GM18870 (cell line): ENCODE measurements around the gene CHTOP.
"Not testable (repeated sequence)": the region's sequence is repeated elsewhere in the genome, so short reads cannot be mapped to it uniquely, and the experiment has no call there.

Experiments
- ATAC-seq: cut with Tn5 transposase; IDR thresholded peaks from one replicate; pipeline ENCODE4 v1.9.1; 2021; ENCODE audit warnings: moderate library complexity; ENCODE audit not compliant: unreplicated experiment

The CHTOP gene

DNA sequence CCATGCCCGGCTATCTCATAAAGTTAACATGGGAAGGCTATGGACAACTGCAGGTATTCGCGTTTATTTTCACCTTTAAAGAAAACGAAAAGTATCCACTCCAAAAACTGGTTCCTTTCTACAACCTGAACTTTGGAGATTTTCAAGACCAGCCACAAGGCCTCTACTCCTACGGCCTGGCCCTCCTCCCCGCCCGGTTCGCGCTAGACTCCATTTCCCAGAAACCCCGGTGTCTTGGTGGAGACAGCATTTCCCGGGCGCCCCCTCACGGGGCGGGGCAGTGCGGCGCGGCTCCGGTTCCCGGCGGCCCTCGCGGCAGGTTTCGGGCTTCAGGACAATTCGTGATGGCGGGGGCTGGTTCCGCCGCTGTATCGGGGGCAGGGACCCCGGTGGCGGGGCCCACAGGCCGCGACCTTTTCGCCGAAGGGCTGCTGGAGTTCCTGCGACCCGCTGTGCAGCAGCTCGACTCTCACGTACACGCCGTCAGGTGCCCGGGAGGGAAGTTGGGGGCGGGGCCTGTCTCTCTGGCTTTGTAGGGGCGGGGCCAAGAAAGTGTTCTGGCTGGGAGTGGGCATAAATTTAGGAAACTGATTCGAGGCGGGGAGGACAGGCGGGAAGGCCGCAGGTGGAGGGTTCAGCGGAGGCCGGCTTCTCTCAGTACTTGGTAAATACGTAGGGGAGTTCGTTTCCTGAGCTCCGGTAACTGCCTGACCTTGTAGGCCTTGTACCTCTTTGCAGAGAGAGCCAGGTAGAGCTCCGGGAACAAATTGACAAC, 24.7 kb downstream of the CHTOP start, which contains the start of gene SNAPIN:
SNAPIN (plus strand) TSS at position 304 of the 775 bp plus-strand sequence; CDS start at position 345, 41 bp downstream.
- ATAC-seq: peak; percentile 63

DNA sequence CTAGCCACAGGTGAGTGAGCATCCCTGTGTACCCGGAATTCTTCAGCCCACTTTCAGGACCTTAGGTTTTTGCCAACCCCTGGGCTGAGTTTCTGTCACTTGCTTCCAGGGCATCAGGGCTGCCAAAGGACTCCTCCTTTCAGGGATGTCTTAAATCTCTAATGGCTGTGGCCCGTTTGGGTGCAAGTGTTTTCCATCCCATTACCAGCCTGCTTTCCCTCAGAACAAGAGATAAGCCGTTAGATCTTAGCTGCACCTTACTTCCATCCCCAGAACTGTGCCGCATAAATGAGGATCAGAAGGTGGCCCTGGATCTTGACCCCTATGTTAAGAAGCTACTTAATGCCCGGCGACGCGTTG, 25.3 kb downstream of the CHTOP start:
- ATAC-seq: no peak

DNA sequence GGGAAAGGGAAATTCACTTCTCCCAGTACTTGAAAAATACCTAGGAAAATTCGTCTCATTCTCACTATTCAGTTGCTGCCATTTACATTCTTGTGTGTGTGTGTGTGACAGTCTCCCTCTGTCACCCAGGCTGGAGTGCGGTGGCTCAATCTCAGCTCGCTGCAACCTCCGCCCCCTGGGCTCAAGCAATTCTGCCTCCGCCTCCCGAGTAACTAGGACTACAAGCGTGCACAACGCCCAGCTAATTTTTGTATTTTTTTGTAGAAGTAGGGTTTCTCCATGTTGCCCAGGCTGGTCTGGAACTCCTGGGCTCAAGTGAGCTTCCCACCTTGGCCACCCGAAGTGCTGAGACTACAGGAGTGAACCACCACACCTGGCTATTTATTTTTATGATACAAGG, 25.8 kb downstream of the CHTOP start:
- no peak for ATAC-seq

DNA sequence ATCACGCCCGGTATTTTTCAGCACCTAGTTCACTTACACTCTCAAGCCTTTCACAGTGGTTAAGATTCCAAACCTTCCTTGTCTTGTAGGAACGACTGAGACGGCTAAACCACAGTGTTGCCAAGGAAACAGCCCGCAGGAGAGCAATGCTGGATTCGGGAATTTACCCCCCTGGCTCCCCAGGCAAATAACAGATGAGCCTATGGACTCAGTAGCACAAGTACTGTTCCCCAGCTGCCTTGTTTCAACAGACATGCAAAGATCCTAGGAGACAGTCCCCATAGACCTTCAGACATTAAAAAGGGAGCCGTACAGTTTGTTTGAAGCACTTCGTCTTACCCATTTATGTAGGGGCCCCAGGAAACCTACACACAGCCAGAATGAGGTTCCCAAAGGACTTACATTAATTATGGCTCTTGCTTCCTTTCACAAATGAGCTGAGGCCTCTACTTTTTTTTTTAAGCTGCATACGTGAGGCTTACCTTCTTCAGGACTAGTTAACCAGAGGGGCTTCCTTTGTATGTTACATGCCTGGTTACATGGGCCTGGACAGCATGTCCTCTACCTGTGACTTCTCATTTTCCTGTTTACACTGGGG, 27.3 kb downstream of the CHTOP start:
- ATAC-seq: no peak

DNA sequence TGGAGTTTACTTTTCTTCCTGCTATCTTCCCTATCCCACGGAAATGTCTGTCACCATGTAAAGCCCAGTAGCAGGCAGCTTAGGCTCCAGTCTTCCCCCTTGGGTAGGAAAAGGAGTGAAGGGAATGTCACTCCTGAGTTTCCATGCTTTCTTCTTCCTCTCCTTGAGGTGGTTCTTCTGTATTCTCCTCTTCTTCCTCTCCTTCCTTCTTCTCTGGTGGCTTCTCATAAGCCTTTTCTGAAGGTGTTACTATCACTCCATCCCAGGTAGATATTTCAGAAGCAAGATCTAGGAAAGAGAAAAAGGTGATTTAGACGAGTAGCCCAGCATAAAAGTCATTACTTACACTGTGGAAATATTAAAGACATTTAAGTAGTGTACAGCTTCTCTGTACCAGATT, 28.4 kb downstream of the CHTOP start:
- no peak for ATAC-seq

DNA sequence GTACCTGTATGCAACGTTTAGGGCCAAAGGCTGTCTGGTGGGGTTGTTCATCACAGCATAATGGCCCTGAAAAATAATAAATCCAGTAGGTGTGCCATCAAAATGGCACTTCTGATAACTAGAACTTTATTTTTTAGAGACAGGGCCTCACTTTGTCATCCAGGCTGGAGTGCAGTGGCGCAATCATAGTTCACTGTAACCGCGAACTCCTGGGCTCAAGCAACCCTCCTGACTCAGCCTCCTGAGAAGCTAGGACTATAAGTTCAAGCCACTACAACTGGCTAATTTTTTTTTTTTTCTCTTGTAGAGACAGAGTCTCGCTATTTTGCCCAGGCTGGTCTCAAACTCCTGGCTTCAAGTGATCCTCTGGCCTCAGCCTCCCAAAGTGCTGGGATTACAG, 29.3 kb downstream of the CHTOP start:
- no peak for ATAC-seq

DNA sequence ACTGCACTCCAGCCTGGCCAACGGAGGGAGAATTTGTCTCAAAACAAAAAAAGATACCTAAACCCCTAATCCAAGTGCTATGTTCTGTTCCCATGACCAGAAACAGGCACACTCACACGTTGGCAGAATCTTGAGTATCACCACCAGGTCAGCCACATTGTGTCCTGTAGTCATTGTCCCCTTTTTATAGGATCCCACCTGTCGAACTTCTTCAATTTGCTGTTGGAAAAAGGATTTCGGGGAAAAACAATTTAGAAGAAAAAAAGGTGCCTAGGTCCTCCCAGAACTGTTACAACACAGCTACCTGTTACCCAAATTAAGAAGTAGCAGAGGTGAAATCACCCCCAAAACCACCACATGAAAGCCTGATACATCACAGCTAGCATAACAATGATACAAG, 33.6 kb downstream of the CHTOP start:
- no peak for ATAC-seq

DNA sequence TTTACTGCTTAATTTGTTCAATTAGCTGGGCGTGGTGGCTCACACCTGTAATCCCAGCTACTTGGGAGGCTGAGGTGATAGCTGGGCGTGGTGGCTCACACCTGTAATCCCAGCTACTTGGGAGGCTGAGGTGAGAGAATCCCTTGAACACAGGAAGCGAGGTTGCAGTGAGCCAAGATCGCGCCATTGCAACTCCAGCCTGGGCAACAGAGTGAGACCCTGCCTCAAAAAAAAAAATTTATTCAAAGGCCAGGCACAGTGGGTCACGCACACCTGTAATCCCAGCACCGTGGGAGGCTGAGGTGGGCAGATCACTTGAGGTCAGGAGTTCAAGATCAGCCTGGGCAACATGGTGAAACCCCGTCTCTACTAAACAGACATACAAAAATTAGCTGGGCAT, 34.8 kb downstream of the CHTOP start:
- ATAC-seq: not testable (repeated sequence)

DNA sequence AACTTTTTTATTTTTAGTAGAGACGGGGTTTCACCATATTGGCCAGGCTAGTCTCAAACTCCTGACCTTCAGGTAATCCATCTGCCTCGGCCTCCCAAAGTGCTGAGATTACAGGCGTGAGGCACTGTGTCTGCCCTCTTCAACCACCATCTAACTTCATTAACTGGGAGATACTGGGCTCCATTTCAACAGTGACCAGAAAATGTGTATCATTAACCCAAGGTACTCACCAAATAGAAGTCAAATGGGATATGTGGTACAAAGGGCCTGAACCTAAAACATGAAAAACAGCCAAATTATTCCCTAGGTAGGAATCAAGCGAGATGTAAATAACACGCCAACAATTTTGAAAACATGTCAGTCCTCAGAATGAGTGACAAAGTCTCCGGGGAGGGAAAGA, 35.7 kb downstream of the CHTOP start:
- ATAC-seq: no peak

DNA sequence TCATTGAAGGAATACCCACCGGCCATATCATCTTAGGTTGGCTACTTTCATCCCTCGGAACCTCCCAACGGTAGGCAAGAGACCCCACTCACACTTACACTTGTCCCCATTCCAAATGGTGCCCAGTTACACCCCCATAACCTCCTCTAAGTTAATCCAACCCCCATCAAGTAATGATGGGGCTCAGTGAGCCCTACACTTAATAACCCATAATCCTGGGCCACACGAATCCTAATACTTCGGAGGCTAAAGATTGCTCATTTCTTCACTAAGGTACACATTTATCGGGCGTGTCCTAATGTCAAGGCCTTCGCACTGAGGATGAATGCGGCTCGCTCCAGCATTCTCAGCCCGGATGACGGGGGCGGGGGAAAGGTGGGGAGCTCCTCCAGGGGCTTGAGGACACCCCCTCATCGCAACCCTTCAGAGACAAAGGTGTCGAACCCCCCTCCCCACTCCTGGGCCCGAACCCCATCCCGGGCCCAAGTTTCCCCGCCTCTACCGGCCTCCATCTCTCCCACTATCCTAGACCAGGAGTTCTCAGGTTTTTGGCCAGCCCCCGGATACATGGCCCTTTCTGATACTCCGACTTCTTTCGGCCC, 36.5 kb downstream of the CHTOP start:
- no peak for ATAC-seq

DNA sequence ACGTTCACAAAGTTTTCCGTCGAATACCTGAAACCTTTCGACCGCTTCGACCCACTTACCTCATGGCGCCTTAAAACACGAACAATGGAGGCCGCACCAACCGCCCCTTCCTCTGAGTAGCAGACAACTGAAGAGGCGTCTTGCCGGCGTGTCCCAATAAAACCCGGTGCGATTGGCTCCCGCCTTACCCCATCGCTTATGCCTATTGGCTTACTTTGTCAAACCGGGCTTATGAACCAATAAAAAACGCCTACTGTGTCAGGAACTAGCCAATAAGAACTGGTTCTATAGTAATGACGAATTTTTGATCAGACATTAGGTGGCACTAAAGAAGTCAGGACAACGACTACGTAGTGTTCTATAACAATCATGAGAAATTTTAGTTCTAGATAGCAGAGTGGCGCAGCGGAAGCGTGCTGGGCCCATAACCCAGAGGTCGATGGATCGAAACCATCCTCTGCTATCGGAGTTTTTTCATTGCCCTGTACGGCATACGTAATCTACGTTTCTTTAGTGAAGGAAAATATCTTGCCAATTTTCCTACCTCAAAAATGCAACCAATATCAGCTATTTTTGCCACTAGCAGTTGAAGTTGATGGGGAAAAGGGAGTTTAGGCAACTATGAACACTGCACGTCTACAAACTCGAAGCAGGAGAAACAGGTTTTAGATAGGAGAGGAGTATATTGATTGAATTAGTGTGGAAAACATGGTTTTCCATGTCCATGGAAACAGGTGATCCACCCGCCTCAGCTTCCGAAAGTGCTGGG, 37.2 kb downstream of the CHTOP start, which contains the start of gene ILF2:
ILF2 (minus strand) TSS at position 135 of the 769 bp plus-strand sequence; CDS start at position 64, 71 bp downstream.
- ATAC-seq: peak; percentile 96

DNA sequence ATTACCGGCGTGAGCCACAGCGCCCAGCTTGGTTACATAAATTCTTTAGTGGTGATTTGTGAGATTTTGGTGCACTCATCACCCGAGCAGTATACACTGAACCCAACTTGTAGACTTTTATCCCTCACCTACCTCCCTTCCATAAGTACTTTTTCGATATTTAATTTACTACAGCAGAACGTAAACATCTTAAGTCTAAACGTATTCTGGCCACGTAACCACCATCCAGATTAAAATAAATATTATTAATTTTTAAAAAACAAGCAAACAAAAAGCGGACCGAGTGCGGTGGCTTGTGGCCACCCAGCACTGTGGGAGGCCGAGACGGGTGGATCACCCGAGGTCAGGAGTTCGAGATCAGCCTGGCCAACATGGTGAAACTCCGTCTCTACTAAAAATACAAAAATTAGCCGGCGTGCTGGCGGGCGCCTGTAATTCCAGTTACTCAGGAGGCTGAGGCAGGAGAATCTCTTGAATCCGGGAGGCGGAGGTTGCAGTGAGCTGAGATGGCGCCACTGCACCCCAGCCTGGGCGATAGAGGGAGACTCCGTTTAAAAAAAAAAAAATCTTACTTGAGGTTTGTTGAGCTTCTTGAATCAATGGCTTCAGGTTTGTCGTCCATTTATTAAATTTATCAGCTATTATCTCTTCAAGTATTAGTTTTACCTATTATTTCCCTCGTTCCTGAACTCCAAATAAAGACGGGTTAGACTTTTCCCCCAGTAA, 37.9 kb downstream of the CHTOP start:
- not testable (repeated sequence) for ATAC-seq

DNA sequence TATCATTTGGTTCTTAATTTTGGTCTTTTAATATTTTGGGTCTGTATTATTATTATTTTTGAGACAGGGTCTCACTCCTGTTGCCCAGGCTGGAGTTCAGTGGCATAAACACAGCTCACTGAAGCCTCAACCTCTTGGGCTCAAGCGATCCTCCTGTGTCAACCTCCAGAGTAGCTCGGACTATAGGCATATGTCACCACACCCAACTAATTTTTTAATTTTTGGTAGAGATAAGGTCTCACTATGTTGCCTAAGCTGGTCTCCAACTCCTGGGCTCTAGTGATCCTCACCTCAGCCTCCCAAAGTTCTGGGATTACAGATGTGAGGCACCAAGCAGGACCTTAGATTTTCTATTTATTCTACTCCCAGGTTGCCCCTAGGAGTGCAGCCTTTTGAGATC, 39.6 kb downstream of the CHTOP start:
- ATAC-seq: no peak

DNA sequence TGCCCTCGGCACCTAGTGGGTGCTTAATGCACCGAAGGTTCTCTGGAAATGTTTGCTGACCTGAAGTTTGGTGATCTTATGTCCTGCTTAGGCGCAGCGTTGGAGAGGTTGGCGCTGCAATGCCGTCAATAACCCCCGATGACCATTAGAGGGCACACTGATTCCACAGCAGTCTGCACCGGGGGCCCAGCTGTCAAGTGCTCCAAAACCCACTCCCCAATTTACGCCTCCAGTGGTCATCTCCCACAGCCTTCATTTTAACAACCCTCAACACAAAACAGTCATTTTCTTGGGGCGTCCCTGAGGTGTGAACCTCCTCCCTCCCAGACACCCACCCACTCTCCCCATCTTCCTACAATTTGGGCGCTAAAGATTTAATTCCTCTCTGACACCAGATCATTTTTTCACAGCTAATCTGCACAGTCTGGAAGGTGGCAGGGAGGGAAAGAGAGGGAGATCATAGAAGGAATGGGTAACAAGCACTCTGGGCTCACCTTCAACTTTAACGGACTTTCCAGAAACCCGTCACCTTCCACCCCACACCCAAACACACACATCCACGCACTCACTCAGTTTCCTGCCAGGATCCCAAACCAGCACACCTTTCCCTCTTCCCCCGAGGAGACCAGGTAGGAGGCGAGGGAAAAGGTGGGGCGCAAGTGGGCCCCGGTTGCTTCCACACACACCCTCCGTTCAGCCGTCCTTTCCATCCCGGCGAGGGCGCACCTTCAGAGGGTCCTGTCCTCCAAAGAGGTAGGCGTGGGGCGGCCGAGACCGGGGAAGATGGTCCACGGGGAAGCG, 44.1 kb downstream of the CHTOP start:
- ATAC-seq: no peak

DNA sequence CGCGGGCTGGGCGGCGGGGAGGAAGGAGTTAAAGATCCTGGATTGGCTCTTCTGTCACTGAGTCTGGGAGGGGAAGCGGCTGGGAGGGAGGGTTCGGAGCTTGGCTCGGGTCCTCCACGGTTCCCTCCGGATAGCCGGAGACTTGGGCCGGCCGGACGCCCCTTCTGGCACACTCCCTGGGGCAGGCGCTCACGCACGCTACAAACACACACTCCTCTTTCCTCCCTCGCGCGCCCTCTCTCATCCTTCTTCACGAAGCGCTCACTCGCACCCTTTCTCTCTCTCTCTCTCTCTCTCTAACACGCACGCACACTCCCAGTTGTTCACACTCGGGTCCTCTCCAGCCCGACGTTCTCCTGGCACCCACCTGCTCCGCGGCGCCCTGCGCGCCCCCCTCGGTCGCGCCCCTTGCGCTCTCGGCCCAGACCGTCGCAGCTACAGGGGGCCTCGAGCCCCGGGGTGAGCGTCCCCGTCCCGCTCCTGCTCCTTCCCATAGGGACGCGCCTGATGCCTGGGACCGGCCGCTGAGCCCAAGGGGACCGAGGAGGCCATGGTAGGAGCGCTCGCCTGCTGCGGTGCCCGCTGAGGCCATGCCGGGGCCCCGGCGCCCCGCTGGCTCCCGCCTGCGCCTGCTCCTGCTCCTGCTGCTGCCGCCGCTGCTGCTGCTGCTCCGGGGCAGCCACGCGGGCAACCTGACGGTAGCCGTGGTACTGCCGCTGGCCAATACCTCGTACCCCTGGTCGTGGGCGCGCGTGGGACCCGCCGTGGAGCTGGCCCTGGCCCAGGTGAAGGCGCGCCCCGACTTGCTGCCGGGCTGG, 44.9 kb downstream of the CHTOP start, which contains the start of gene NPR1:
NPR1 (plus strand) TSS at position 170 of the 818 bp plus-strand sequence; CDS start at position 591, 421 bp downstream.
- ATAC-seq: no peak

DNA sequence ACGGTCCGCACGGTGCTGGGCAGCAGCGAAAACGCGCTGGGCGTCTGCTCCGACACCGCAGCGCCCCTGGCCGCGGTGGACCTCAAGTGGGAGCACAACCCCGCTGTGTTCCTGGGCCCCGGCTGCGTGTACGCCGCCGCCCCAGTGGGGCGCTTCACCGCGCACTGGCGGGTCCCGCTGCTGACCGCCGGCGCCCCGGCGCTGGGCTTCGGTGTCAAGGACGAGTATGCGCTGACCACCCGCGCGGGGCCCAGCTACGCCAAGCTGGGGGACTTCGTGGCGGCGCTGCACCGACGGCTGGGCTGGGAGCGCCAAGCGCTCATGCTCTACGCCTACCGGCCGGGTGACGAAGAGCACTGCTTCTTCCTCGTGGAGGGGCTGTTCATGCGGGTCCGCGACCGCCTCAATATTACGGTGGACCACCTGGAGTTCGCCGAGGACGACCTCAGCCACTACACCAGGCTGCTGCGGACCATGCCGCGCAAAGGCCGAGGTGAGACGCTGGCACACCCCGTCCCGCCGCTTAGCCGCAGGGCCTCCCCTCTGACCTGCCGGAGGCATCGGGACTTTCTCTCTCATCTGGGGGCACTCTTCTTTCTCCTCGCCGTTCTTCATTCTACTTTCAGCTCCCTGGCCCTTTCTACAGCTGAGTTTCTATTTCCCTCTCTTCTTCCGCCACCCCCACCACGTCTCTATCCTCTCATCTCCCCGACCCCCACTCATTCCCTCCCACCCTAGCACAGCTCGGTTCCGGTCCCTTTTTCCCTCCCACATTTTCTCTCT, 45.7 kb downstream of the CHTOP start:
- ATAC-seq: no peak

DNA sequence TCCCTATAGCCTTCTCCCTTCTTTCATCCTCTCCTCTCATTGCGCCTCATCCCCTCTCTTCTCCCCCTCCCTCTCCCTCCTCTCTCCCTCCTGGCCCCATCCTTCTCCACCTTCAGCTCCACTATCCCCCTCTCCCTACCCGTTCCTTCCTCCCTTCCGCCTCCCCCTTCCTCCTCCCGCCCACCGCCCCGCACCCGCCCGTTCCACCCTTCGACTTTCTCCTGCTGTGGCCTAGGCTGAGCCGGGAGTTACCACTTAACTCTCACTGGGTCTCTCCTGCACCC, 46.2 kb downstream of the CHTOP start:
- no peak for ATAC-seq

DNA sequence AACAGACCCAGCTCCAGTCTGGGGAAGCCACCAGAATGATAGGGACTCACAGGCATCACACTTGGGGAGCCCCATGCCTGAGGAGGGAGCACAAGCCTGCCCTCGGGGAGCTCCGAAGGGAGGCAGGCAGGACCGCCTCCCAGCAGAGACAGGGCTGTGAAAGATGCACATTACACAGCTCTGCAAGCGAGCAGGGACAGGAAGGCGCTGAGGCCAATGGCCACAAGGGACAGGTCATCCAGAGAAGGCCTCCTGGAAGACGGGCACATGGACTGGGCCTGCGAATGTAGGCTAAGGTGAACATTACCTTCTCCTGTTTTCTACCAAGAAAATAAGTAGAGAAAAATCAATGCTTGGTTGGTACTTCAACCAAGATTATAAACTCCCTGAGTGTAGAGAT, 48.9 kb downstream of the CHTOP start:
- ATAC-seq: no peak
